Measurements from ENCODE around the gene KCNQ1. TPM values are rescaled to one million over a fixed set of nuclear protein-coding genes. Genes with fewer than 3 reads are reported as not detected.

Gene KCNQ1
- total and polyA plus RNA-seq, 2 donors (not counting 1 experiment from before 2014, with no cell fraction given) = 21.5 to 28.8 TPM

DNA sequence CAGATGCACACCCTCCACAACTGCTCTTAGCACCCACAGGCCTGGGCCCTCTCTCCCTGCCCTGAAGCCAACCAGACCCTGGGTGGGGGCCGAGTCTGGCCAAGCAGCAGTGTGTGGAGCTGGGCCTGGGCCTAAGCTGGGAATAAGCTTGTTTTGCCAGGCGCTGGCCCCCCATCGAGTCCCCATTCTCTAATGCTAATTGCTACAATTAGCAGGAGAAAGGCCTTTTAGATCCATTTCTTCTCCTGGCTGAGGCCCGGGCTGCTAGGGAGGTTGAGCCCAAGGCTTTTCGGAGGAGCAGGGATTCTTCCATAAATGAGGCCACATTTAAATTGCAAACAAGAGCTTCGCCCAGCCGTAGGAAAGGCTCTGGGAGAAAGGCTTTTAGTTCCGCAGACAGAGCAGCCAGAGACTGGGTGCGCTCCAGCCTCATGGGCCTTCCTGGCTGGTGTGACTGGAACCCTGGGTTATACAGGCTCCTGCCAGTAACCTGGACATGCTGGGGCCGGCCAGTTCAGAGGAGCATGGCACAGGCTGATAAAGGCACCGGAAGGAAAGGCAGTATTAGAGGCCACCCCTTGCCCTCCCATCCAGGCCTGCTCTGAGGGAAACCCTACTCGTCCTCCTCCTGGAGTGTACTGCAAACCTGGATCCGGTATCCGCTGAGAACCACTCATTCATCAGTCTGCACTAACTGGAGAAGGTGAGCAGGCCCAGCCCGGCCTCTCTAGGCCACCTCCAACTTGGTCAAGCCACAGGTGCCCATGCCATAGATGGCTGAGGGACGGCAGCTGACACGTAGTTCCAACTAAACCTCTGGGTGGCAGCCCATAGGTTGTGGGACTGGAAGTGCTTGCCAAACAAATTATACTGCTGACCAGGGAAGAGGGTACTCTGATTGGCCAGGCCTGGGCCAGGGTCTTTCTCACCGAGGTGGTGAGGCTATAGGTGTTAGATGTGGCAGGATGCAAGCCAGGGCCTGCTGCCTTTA lies 248.8 kb downstream of the KCNQ1 start:
- H3K9ac ChIP-seq (ENCODE audit: low read length) = no peak overlapping the region
- peaks cover 18 to 29% of the 10 kb centered on the region in 2 donors for H3K4me1 ChIP-seq (ENCODE audit: control insufficient read depth in 2 of 2, insufficient read depth in 2 of 2, low read length in 2 of 2)
- no peak for ATAC-seq (ENCODE audit: low read depth)
- H3K4me3 ChIP-seq (ENCODE audit: control extremely low read depth in 1 of 5, extremely low read depth in 1 of 5, insufficient read depth in 1 of 5, low read depth in 2 of 5, low read length in 4 of 5) = no peak overlapping the region
- ChIA-PET CTCF (no interaction called here), POLR2A (no interaction called here)
- H3K4me2 ChIP-seq (replicated peaks; ENCODE audit: low read depth, low read length, poor library complexity, severe bottlenecking) = no peak overlapping the region
- peaks cover 0 to under 1% (median 0%) of the 10 kb centered on the region in 4 experiments for H3K27me3 ChIP-seq (replicated peaks in 1 of 4; ENCODE audit: control extremely low read depth in 1 of 4, control insufficient read depth in 3 of 4, insufficient read depth in 4 of 4, low read length in 3 of 4)
- no peak for DNase-seq
- TF ChIP-seq EZH2 (IDR thresholded peaks at IDR 0.05; ENCODE audit: borderline replicate concordance, insufficient read depth, low read depth, low read length, poor library complexity, severe bottlenecking) (no peak), CTCF (IDR thresholded peaks at IDR 0.05) (no peak)
- peaks cover under 1% of the 10 kb centered on the region for H3K79me2 ChIP-seq (ENCODE audit: control insufficient read depth, insufficient read depth, low read length)
- WGBS (ENCODE audit: insufficient coverage) = 92% methylated on average over 16 of the region's 18 CpGs
- H3K9me3 ChIP-seq (ENCODE audit: control extremely low read depth in 1 of 3, control insufficient read depth in 2 of 3, insufficient read depth in 1 of 3, low read length in 2 of 3) = peaks cover 0 to 1% (median 0%) of the 10 kb centered on the region in 3 donors
- Mint-ChIP-seq H3K4me3 (no peak overlapping the region), H3K9me3 (ENCODE audit: insufficient read depth) (no peaks in the 10 kb centered on the region), H3K4me1 (peaks cover 36% of the 10 kb centered on the region), H3K27ac (no peak overlapping the region), H3K27me3 (no peaks in the 10 kb centered on the region)
- peaks cover 22% of the 10 kb centered on the region for H4K20me1 ChIP-seq (ENCODE audit: control insufficient read depth, insufficient read depth, low read length, poor library complexity, severe bottlenecking)
- intact Hi-C loops (cut with micrococcal nuclease) = no loop called here
- no peak overlapping the region for H2AFZ ChIP-seq (ENCODE audit: insufficient read depth, low read depth, low read length, poor library complexity, severe bottlenecking)
- no peak overlapping the region for H3K27ac ChIP-seq (ENCODE audit: low read length in 2 of 2)
- no peaks in the 10 kb centered on the region for H3K36me3 ChIP-seq (replicated peaks in 1 of 2; ENCODE audit: control extremely low read depth in 1 of 2, control insufficient read depth in 1 of 2, extremely low read depth in 1 of 2, insufficient read depth in 2 of 2, low read length in 1 of 2)

GRCh38 chr11:2694495-2694894 lies 249.7 kb downstream of the KCNQ1 start:
- Histone ChIP-seq H3K4me3 (ENCODE audit: control extremely low read depth in 1 of 5, extremely low read depth in 1 of 5, insufficient read depth in 1 of 5, low read depth in 2 of 5, low read length in 4 of 5) (no peak overlapping the region), H3K27ac (ENCODE audit: low read length in 2 of 2) (peak overlapping the region in 1 of 2 donors; percentile 20), H3K9ac (ENCODE audit: low read length) (no peak overlapping the region), H3K36me3 (replicated peaks in 1 of 2; ENCODE audit: control extremely low read depth in 1 of 2, control insufficient read depth in 1 of 2, extremely low read depth in 1 of 2, insufficient read depth in 2 of 2, low read length in 1 of 2) (no peaks in the 10 kb centered on the region), H3K4me2 (replicated peaks; ENCODE audit: low read depth, low read length, poor library complexity, severe bottlenecking) (peak overlapping the region; percentile 39), H2AFZ (ENCODE audit: insufficient read depth, low read depth, low read length, poor library complexity, severe bottlenecking) (no peak overlapping the region), H3K4me1 (ENCODE audit: control insufficient read depth in 2 of 2, insufficient read depth in 2 of 2, low read length in 2 of 2) (peaks cover 24 to 32% of the 10 kb centered on the region in 2 donors), H3K79me2 (ENCODE audit: control insufficient read depth, insufficient read depth, low read length) (peaks cover 5% of the 10 kb centered on the region), H4K20me1 (ENCODE audit: control insufficient read depth, insufficient read depth, low read length, poor library complexity, severe bottlenecking) (peaks cover 30% of the 10 kb centered on the region), H3K27me3 (replicated peaks in 1 of 4; ENCODE audit: control extremely low read depth in 1 of 4, control insufficient read depth in 3 of 4, insufficient read depth in 4 of 4, low read length in 3 of 4) (peaks cover 0 to 8% (median 1%) of the 10 kb centered on the region in 4 experiments), H3K9me3 (ENCODE audit: control extremely low read depth in 1 of 3, control insufficient read depth in 2 of 3, insufficient read depth in 1 of 3, low read length in 2 of 3) (peaks cover 0 to 11% (median 0%) of the 10 kb centered on the region in 3 donors)
- Mint-ChIP-seq H3K4me3 (peak overlapping the region; percentile 0), H3K27me3 (no peaks in the 10 kb centered on the region), H3K27ac (peak overlapping the region; percentile 6), H3K4me1 (peaks cover 36% of the 10 kb centered on the region), H3K9me3 (ENCODE audit: insufficient read depth) (no peaks in the 10 kb centered on the region)
- 31% methylated on average over 5 of the region's 7 CpGs for WGBS (ENCODE audit: insufficient coverage)
- ChIA-PET CTCF (no interaction called here), POLR2A (no interaction called here)
- peak; percentile 17 for DNase-seq
- intact Hi-C loops (cut with micrococcal nuclease) = no loop called here
- no peak for TF ChIP-seq EZH2 (IDR thresholded peaks at IDR 0.05; ENCODE audit: borderline replicate concordance, insufficient read depth, low read depth, low read length, poor library complexity, severe bottlenecking)
- ATAC-seq (ENCODE audit: low read depth) = peak; percentile 48

Data from B cell (primary cell).